Activated naive CD8-positive, alpha-beta T cell treated with anti-CD3 and anti-CD28 coated beads, Interleukin-2, amount 50 U/mL, for 16 hours (primary cell): ENCODE data around the gene PRR5L.

Experiments
- DNase-seq: peaks from one replicate; pipeline ENCODE4 v3.0.0-alpha.2; 2020; ENCODE audit warnings: low read depth, low spot score

Gene PRR5L

DNA sequence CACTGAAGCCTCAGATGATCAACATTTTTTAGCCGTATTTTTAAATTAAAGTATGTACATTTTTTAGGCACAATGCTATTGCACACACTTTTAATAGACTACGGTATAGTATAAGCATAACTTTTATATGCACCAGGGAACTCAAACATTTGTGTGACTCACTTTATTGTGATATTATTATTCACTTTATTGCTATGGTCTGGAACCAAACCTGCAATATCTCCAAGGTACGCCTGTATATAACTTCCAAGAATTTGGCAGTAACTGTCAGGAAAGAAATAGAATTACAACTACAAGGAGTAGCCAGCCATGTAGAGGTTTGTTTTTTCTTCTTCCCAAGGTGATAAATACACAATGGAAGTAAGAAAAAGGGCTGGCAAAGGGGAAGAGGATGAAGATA lies 62.3 kb downstream of the PRR5L start:
- DNase-seq = no peak

DNA sequence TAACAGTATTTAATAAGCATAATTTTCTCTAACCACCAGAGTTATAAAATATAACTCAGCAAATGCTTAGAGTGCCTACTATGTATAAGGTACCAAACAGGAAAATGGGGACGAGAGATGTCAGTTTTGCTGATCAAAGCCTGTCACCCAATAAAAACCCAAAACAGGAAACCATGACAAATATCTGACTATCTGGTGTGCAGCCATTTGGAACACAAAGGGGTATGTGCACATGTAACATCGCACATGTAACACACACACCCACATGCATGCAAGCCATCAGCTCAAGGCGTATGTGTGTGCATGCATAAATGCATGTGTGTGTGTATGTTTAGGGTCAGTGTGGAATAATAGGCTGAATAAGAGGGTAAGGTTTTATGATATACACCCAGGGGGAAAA lies 64.2 kb downstream of the PRR5L start:
- DNase-seq = no peak

DNA sequence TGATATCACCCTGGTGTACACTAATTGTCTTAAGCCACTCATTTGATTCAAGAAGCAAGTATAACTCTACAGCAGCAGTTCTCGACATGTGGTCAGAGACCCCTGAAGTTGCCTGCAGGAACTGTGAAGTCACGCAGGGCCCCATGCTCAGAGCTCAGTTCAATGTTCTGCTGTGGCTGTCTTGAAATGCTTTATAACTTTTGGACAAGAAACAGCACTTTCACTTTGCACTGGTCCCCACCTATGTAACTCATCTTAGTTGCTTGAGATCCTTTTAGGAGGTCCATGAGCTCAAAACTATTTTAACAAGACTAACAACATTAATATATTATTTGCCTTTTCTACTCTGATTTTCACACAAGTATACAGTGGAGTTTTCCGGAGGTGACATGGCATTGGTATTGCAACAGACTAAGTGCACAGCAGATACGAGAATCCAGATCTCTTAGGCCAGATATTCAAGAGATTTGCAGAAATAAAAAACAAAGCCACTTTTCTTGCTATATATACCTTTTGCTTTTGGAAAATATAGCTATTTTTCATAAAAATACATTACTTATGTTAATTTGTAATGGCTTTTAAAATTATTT lies 64.8 kb downstream of the PRR5L start:
- DNase-seq = no peak

DNA sequence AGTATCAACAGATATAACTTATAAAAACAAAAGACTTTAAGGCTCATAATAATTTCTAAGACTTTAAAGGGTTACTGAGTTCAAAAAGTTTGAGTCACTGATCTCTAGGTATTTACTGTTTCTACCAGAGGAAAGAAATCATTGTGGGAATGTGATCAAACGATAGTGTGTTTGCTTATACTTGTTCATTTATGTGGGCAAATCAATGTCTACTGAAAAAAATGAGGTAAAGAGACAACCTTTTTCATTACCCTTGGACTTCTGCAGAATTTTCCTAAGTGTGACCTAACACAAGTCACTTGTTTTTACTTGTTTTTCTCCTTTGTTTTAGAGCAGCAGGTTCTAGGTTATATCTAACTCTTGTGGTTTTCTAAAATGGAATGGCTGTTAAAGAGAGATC lies 65.4 kb downstream of the PRR5L start:
- no peak for DNase-seq

DNA sequence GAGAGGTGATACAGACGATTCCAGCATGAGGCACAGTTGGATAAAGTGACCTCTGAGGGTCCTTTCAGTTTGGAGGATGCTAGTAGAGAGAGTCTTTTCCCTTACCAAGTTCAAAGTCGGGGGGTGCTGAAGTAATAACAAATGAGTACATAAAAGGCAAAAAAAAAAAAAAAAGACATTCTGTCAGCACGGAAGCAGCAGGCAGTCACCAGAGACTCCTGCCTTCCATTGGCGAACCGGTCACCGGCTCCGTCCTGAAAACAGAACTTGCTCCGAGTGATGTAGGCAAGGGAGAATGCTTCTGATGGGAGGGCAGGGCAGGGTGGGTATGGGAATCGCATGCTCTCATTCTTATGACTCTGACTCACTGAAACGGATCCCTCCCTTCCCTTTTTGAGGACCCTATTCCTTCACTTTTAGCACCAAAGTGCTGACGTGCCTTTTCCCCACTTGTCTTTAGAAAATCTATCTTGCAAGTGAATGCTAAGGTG lies 65.9 kb downstream of the PRR5L start:
- DNase-seq = no peak

DNA sequence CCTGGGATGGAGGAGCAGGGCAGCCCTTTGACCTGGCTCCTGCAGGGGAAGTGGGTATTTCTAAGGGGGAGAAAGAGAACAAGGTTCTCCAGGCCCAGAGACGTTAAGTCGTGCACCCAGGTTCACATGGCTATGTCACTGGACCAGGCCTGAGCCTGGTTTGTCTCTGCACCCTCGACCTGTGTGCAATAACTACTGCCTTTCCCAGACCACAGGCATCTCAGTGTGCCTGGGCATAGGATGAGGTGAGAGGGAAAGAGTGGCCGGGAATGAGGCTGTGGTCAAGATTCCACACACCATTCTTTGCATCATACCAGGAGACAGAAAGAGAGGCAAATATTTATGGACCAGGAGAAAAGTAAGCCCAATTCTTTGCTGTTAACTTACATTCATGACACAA lies 66.8 kb downstream of the PRR5L start:
- DNase-seq = no peak

DNA sequence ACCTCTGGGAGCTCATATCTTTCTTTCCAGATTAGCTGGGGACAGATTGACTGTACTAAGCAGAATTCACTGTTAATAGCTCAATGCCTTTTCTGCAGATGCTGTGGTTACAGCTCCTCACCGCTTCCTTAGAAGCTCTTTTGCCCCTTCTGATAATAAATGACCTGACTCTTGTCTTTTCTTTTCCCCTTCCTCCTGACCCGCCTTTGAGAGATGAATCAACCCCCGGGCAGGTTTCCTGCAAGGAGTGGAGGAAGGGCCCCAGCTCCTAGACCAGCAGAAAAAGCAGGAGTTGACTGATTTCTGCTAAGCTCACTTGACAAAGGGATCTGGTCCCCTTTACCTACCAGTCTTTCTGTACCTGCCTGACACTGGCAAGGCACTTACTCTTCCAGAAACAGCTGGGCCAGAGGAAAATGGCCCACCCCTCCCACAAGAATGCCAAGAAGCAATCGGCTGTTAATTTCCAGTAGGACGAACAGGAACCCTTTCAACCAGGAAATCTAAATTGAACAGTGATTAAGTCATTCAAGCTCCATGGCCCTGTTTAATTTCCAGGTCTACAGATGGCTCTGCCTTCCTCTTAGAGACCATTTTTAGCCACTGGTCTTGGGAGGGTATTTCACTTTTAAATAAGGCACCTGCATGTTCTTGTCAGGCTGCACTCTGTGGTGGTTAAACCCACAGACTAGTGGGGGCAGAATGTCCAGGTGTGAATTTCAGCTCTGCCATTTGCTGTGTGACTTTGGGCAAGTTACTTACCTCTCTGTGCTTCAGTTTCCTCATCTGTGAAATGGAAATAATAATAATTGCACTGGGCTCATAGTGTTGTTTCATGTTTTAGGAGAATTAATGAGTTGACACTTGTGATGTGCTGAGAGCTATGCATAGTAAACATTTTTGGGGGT lies 67.5 kb downstream of the PRR5L start:
- no peak for DNase-seq

DNA sequence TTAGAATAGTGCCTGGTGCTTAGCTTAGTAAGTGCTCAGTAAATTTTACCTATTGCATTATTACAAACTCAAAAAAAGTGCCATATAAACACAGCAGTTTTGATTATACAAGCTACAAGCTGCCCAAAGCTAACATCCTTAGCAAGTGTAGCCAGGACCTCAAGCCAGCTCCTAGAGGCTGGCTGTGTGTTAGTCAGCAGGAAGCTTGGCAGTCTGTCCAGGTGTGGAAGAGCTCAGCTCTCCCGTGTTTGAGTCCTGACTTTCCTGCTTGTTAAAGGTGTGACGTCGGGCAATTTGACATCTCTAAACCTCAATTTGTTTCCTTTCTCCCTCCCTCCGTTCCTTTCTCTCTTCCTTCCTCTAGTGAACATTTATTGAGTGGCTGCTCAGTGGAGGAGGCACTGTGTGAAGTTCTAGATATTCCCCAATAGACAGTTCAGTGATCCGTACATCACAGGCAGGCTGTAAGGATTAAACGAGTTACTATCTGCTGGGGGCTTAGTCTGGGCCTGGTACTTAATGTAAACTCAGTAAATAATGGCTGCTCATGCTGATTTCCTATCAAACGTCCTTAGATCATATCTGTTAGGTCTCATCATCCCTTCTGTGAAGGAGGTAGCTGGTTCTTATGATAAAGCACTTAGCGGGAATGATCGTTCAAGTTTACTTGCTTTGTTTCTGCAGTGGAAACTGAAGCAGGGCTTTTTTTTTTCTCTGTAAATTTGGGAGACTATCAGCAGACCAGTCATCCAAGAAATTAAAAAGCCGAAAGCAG lies 68.7 kb downstream of the PRR5L start:
- no peak for DNase-seq

DNA sequence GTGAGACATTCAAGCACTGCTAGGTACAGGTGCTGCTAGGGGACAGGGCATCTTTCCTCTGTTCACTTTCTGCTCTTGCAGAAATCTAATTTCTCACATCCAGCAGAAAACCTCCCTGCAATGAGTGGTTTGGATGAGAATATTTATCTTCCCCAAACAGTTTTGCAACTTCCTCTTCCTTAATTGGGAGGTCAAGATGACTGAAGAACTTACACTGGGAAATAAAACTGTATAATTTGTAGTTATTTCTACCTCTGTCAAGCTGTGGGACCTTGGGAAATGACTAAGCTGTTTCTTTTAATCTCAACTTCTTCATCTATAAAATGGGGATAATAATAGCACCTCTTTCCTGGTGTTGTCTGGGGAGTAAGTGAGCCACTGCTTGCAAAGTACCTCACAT lies 69.8 kb downstream of the PRR5L start:
- DNase-seq = no peak

DNA sequence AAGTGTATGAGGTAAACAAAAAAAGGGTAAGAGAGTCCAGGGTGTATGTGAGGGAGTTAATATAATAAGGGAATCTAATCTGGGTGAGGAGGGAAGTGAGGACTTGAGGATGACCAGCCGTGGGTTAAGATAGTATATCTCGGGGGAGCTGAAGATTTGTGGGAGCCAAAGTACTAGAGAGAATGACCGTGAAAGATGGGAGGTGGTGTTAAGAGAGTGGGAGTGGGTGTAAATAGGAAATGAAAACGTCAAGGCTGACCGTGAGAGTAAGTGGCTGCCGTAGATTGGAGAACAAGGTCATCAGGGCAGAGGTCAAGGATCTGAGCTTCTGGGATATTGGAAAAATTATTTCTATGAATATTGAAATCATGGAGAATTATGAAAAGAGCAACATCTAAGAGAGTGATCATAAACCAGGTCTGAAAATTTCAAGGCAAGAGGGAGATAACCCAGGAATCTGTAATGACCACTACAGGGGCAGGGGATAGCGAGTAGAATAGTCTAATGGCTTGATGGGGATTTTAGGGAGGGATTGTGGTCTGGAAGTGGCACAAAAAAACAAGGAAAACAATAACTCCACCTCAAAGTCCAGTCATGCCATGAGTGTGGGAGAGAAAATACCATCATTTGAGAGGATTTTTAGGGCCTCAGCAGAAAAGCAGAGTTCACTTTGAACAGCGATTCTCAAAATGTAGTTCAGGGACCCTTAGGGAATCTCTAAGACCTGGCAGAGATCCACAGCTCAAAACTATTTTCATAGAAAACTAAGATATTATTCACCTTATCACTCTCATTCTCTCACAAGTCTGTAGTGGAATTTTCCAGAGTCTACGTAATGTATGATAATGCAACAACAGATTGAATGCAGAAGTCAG lies 72.0 kb downstream of the PRR5L start:
- DNase-seq = no peak

DNA sequence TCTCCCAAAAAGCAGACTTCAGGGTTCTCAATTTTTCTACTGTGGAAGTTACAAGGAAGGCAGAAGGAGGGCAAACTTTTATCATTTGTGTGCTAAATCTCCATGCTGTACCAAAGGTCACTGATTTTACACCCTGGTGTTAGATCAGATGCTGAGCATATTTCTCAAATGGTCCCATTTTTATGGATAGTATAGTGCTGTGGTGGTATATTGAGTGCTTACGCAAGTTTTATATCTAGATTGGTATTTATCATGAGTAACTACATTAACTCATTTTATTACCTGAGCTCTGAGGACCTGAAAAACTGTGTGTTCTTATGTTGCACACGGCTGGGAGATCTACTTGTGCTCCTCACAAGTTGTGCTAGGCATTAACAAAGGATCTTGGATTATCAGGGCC lies 75.1 kb downstream of the PRR5L start:
- no peak for DNase-seq

DNA sequence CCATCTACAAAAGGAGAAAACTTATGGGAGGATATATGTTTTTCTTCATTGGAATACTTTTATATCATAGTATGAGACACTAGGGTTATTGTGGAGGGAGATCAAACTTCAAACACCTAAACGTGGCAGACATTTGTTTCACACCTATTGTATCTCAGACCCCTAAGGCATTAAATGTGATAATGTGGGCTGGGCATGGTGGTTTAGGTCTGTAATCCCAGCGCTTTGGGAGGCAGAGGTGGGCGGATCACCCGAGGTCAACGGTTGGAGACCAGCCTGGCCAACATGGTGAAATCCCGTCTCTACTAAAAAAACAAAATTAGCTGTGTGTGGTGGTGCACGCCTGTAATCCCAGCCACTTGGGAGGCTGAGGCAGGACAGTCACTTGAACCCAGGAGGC lies 75.5 kb downstream of the PRR5L start:
- DNase-seq = no peak

DNA sequence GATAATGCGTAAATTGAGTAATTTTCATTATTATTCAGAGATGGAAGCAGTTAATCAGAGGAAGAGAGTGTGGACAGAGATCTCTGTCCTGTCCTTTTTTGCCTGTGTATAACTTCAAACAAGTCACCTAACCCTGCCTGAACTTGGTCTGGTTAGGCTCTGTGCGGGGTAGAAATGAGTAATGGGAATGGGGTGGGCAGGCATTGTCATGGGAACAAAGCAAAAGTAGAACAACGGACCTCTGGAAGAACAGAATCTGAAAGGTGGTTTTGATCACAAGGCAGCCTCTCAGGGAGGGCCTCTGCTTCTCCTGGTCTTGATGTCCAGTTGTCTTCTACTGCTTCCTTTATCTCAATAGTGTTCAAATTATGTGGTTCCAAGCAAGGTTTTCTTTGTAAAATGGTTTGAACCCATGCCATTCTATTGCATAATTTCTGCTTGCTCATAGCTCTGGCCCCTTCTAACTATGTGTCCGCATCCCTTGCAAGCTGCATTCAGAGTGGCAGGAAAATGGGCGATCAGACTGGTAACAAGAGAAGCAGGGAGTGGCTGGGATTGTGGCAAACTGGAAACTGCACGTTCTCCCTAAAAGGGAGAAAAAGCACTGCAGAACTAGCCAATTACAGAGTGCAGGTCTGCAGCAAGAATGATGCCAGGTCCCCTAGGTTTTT lies 76.1 kb downstream of the PRR5L start:
- DNase-seq = no peak

DNA sequence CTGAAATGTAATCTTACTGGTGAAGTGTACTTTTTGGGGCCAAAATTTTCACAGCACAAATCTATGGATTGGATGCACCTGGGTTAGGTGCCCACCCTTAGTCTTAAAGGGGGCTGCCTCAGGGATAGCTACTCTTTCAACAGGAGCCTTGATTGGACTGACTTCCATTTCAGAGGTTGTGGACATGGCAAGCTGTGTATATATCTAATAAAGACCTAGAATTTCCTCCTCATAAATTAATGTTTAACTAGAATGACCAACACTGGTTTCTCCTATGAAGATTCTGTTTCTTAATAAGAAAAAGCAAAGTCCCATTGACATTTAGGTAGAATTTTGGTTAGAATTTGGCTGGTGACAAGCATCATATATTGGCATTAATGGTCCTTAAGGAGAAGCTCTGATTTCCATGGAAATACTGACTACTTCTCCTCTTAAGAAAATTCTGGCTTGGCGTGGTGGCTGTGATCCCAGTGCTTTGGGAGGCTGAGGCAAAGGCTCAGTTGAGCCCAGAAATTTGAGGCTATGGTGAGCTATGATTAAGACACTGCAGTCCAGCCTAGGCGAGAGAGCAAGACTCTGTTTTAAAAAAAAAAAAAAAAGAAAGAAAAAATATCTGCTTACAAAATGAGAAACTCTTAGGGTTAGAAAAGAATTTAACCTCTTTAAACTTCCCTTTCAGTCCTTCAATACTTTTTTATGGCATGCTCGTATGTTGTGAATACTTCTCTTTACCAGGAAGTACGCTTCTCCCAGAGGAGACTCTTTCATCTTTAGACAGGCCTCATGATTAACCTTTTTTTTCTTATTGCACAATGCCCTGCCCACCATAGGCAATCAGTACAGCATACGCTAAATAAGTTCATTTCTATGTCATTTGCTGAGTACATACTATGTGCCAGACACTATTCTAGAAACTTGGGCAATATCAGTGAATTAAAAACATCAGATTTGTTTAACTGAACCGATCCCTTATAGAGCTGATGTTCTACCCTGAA lies 77.2 kb downstream of the PRR5L start:
- DNase-seq = no peak

DNA sequence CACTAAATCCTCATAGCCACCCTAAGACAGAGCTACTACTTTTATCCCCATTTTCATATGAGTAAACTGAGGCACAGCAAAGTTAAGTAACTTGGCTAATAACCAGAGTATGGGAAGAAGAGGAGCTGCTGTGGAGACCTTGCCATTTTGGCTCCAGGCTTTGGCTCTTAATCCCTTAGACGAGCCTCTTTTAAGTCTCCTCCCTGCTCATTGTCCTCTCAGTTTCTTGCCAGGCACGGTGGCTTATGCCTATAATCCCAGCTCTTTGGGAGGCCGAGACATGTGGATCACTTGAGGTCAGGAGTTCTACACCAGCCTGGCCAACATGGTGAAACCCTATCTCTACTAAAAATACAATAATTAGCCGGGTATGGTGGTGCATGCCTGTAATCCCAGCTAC lies 78.6 kb downstream of the PRR5L start:
- DNase-seq = no peak

DNA sequence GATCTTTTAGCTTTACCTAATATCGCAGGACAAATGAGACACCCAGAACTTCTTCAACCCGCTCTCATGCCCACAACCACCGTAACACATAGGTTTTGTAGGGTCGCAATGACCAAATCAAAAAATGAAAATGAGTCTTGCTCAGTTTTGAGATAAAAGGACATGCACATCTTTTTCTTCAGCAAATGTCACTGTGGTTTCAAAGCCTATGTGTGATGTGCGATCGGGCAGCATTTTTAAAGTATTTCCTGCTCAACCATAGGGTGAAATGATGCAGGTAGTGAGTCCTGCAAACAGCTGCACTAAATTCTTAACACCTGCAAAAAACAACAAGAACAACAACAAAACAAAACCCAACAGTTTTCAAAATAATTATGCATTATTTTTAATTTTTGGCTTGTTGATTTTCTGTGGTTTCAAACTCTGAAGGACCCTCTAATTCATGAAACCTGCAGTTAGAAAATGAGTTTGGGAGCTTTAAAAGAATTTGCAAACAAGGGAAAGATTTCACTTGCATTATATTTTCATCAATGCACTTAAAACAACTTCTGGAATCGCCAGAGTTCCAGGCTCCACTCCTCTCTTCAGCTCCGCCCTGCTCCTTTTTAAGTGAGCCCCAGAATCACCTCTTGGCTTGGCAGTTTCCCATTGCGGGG lies 79.4 kb downstream of the PRR5L start:
- no peak for DNase-seq

DNA sequence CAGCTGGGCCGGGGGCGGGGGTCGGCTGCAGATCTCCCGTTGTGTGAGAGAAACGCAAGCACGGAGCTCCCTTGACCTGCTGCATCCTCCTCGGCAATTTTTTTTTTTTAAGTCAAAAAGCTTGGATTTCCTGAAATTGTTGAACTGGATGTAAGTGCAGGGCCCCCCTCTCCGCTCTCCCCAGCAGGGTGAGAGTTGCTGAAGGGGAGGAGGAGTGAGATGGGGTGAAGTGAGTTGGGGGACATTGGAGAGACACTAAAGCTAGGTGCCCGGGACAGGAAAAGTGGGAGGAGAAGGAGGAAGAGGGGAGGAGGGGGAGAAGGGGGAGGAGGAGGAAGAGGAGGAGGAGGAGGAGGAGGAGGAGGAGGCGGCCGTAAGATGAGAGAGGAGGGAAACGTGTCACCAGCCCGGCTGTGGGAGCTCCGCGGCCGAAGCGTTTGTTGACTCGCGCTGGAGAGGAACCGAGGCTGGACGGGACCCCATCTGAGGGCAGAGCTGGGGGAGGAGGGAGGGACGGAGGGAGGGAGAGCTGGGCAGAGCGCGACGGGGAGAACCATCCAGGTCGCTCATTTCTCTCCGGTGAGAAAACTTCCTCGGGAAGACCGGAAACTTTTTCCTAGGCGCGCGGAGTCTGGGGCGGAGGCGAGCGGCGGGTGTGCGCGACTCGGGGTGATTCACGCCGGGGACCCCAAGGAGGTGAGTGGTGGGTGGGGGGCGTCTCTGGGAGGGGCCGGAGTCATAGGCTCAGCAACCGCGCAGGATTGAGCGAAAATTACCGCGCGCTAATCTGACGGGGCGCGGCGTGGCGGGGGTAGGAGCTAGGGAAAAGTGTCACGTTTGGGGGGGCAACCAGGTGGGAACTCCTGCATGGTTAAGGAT lies 80.2 kb downstream of the PRR5L start:
- no peak for DNase-seq
